Neuron (in vitro differentiated cells): Measurements from ENCODE around the gene C4orf50.

Experiments
- H2AFZ ChIP-seq: one replicate; pipeline ENCODE4 v1.6.1; 2013; ENCODE audit warnings: low read depth, mild to moderate bottlenecking, inconsistent platforms, low read length, moderate library complexity
- H3K27me3 ChIP-seq: one replicate; pipeline ENCODE4 v1.6.1; 2013; ENCODE audit warnings: low read length; ENCODE audit not compliant: insufficient read depth
- H3K36me3 ChIP-seq: one replicate; pipeline ENCODE4 v1.6.1; 2013; ENCODE audit warnings: low read length; ENCODE audit not compliant: insufficient read depth
- H3K4me1 ChIP-seq: one replicate; pipeline ENCODE4 v1.6.1; 2013; ENCODE audit warnings: low read length; ENCODE audit not compliant: insufficient read depth
- H3K4me3 ChIP-seq: 2 replicates; pipeline ENCODE4 v1.5.1; 2013; ENCODE audit warnings: mild to moderate bottlenecking, low read length, moderate library complexity
- H3K9me3 ChIP-seq: one replicate; pipeline ENCODE4 v1.6.1; 2013; ENCODE audit warnings: low read length

C4orf50 gene

GRCh38 chr4:5919571-5919970 is 98.7 kb downstream of the C4orf50 start:
- H2AFZ ChIP-seq, result no peak overlapping the region
- no peaks in the 10 kb centered on the region for H3K9me3 ChIP-seq
- H3K4me3 ChIP-seq, result no peak overlapping the region
- no peaks in the 10 kb centered on the region for H3K36me3 ChIP-seq
- H3K4me1 ChIP-seq, result no peaks in the 10 kb centered on the region
- peaks cover 14% of the 10 kb centered on the region for H3K27me3 ChIP-seq

- Histone ChIP-seq H3K4me3 (no peak overlapping the region), H3K36me3 (no peaks in the 10 kb centered on the region), H3K4me1 (no peaks in the 10 kb centered on the region), H3K9me3 (no peaks in the 10 kb centered on the region), H2AFZ (no peak overlapping the region), H3K27me3 (peaks cover 14% of the 10 kb centered on the region)
Measured at GRCh38 chr4:5919044-5919443, 99.2 kb downstream of the C4orf50 start.

GRCh38 chr4:5918331-5918985 is 99.8 kb downstream of the C4orf50 start:
- Histone ChIP-seq H3K9me3 (no peaks in the 10 kb centered on the region), H2AFZ (no peak overlapping the region), H3K4me3 (no peak overlapping the region), H3K4me1 (no peaks in the 10 kb centered on the region), H3K36me3 (no peaks in the 10 kb centered on the region), H3K27me3 (peaks cover 14% of the 10 kb centered on the region)

GRCh38 chr4:5917672-5918071 is 100.6 kb downstream of the C4orf50 start:
- Histone ChIP-seq H3K4me1 (no peaks in the 10 kb centered on the region), H3K27me3 (peaks cover 14% of the 10 kb centered on the region), H3K36me3 (no peaks in the 10 kb centered on the region), H3K4me3 (no peak overlapping the region), H2AFZ (no peak overlapping the region), H3K9me3 (no peaks in the 10 kb centered on the region)

- Histone ChIP-seq H2AFZ (no peak overlapping the region), H3K27me3 (peaks cover 1% of the 10 kb centered on the region), H3K4me1 (no peaks in the 10 kb centered on the region)
Measured at GRCh38 chr4:5916229-5916628, 102.0 kb downstream of the C4orf50 start.

GRCh38 chr4:5913454-5913853 is 104.8 kb downstream of the C4orf50 start:
- Histone ChIP-seq H3K4me1 (no peaks in the 10 kb centered on the region), H3K9me3 (no peaks in the 10 kb centered on the region), H3K36me3 (no peaks in the 10 kb centered on the region)

More at GRCh38 chr4:5916229-5916628, 102.0 kb downstream of the C4orf50 start:
- Histone ChIP-seq H3K36me3 (no peaks in the 10 kb centered on the region), H3K4me3 (no peak overlapping the region), H3K9me3 (no peaks in the 10 kb centered on the region)

GRCh38 chr4:5912614-5913019 is 105.6 kb downstream of the C4orf50 start:
- Histone ChIP-seq H3K4me3 (no peak overlapping the region), H3K9me3 (no peaks in the 10 kb centered on the region), H3K36me3 (no peaks in the 10 kb centered on the region), H3K27me3 (no peaks in the 10 kb centered on the region), H2AFZ (no peak overlapping the region), H3K4me1 (no peaks in the 10 kb centered on the region)

More at GRCh38 chr4:5913454-5913853, 104.8 kb downstream of the C4orf50 start:
- no peaks in the 10 kb centered on the region for H3K27me3 ChIP-seq
- no peak overlapping the region for H2AFZ ChIP-seq
- H3K4me3 ChIP-seq, result no peak overlapping the region

GRCh38 chr4:5908876-5909427 is 109.3 kb downstream of the C4orf50 start:
- Histone ChIP-seq H3K9me3 (no peaks in the 10 kb centered on the region), H2AFZ (no peak overlapping the region), H3K4me3 (no peak overlapping the region), H3K27me3 (peaks cover 3% of the 10 kb centered on the region), H3K4me1 (no peaks in the 10 kb centered on the region), H3K36me3 (no peaks in the 10 kb centered on the region)

- Histone ChIP-seq H3K4me3 (no peak overlapping the region), H3K9me3 (no peaks in the 10 kb centered on the region), H3K36me3 (no peaks in the 10 kb centered on the region), H3K4me1 (no peaks in the 10 kb centered on the region), H2AFZ (no peak overlapping the region), H3K27me3 (peaks cover 16% of the 10 kb centered on the region)
Measured at GRCh38 chr4:5906191-5906590, 112.0 kb downstream of the C4orf50 start.

- Histone ChIP-seq H3K36me3 (no peaks in the 10 kb centered on the region), H3K4me1 (no peaks in the 10 kb centered on the region), H3K27me3 (peaks cover 16% of the 10 kb centered on the region), H3K9me3 (no peaks in the 10 kb centered on the region), H2AFZ (no peak overlapping the region), H3K4me3 (no peak overlapping the region)
Measured at GRCh38 chr4:5905714-5906113, 112.5 kb downstream of the C4orf50 start.

- no peaks in the 10 kb centered on the region for H3K36me3 ChIP-seq
- peaks cover 2% of the 10 kb centered on the region for H3K9me3 ChIP-seq
- no peak overlapping the region for H3K4me3 ChIP-seq
- H2AFZ ChIP-seq, result no peak overlapping the region
- H3K27me3 ChIP-seq, result peaks cover 26% of the 10 kb centered on the region
- H3K4me1 ChIP-seq, result no peaks in the 10 kb centered on the region
Measured at GRCh38 chr4:5900844-5901243, 117.4 kb downstream of the C4orf50 start.

- Histone ChIP-seq H3K9me3 (peaks cover 2% of the 10 kb centered on the region), H3K36me3 (no peaks in the 10 kb centered on the region), H2AFZ (no peak overlapping the region), H3K4me1 (no peaks in the 10 kb centered on the region), H3K4me3 (no peak overlapping the region), H3K27me3 (peaks cover 26% of the 10 kb centered on the region)
Measured at GRCh38 chr4:5899881-5900280, 118.3 kb downstream of the C4orf50 start.

- Histone ChIP-seq H3K27me3 (peaks cover 26% of the 10 kb centered on the region), H3K4me1 (no peaks in the 10 kb centered on the region), H3K36me3 (no peaks in the 10 kb centered on the region), H2AFZ (no peak overlapping the region), H3K9me3 (peaks cover 2% of the 10 kb centered on the region), H3K4me3 (no peak overlapping the region)
Measured at GRCh38 chr4:5899396-5899795, 118.8 kb downstream of the C4orf50 start.

- Histone ChIP-seq H2AFZ (no peak overlapping the region), H3K4me3 (no peak overlapping the region), H3K36me3 (no peaks in the 10 kb centered on the region), H3K27me3 (peaks cover 30% of the 10 kb centered on the region), H3K4me1 (peaks cover 4% of the 10 kb centered on the region), H3K9me3 (peaks cover 2% of the 10 kb centered on the region)
Measured at GRCh38 chr4:5897674-5898073, 120.6 kb downstream of the C4orf50 start.
